ENCODE data around the gene COL6A6.
A peak's percentile ranks its signal among the peaks of the same experiment; 100 is the strongest.

The COL6A6 gene, protein sequence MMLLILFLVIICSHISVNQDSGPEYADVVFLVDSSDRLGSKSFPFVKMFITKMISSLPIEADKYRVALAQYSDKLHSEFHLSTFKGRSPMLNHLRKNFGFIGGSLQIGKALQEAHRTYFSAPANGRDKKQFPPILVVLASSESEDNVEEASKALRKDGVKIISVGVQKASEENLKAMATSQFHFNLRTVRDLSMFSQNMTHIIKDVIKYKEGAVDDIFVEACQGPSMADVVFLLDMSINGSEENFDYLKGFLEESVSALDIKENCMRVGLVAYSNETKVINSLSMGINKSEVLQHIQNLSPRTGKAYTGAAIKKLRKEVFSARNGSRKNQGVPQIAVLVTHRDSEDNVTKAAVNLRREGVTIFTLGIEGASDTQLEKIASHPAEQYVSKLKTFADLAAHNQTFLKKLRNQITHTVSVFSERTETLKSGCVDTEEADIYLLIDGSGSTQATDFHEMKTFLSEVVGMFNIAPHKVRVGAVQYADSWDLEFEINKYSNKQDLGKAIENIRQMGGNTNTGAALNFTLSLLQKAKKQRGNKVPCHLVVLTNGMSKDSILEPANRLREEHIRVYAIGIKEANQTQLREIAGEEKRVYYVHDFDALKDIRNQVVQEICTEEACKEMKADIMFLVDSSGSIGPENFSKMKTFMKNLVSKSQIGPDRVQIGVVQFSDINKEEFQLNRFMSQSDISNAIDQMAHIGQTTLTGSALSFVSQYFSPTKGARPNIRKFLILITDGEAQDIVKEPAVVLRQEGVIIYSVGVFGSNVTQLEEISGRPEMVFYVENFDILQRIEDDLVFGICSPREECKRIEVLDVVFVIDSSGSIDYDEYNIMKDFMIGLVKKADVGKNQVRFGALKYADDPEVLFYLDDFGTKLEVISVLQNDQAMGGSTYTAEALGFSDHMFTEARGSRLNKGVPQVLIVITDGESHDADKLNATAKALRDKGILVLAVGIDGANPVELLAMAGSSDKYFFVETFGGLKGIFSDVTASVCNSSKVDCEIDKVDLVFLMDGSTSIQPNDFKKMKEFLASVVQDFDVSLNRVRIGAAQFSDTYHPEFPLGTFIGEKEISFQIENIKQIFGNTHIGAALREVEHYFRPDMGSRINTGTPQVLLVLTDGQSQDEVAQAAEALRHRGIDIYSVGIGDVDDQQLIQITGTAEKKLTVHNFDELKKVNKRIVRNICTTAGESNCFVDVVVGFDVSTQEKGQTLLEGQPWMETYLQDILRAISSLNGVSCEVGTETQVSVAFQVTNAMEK (N-terminal part only)

DNA sequence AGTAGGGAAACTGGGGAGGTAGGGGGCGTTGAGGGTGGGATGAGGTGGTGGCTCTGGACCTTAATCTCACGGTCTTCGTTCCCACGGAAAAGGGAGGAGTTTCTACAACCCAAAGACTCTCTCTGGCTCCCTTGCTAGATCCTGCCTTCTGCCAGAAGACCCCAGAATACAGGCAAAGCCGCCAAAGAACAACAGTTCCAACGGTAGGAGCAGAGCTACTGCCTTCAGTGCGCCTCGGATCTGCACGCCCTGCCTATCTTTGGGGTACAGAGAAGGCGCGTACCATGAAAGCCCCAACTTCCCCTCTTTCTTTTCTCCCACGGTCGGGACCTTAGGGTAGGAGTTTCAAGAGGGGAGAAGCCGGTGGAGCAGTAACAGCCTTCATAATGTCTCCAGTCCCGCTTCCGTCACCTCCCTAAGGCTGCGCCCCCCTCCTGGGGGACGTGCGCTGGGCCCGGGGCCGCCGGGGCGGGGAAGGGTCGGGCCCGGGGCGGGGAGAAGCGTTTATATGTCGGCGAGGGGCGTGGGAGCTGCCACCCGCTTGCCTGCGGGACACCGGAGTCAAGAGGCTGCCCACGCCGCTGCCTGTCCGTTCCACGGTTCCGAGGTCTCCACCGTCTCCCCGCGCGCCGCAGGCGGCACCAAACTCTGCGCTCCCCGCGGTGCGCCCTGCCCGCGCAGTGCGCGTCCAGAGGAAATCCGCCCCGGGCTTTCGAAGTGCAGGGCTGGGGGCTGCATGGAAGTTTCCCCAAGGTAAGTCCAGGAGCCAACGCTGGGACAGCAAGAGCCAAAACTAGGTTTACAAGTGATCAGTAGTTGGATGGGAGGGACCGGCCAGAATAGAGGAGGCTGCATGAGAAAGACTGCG is at the start of gene COL6A6:
Gene COL6A6 (plus strand): TSS at position 533 of the 868 bp plus-strand sequence. CDS start 43,188 bp downstream, outside the sequence.
- no peak for DNase-seq (ENCODE audit: low read depth)

DNA sequence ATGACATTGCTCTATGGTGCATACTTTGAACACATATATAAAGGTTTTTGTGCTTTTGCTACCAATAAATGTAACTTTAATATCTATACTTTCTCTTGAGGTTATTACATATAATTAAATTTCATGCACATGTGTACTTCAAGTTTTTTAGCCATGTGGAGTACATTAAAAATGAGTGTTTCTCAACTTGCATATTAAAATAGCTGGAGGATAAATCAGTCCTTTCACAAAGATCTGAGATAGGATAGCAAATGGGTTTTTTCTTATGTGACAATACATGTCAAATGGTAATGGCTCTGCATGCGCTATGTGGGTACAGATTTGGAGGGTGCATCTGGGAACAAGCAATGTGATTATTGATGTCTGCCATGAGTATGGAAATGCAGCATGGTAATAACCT is 48.7 kb upstream of the COL6A6 start:
- DNase-seq (ENCODE audit: low read depth), result no peak

DNA sequence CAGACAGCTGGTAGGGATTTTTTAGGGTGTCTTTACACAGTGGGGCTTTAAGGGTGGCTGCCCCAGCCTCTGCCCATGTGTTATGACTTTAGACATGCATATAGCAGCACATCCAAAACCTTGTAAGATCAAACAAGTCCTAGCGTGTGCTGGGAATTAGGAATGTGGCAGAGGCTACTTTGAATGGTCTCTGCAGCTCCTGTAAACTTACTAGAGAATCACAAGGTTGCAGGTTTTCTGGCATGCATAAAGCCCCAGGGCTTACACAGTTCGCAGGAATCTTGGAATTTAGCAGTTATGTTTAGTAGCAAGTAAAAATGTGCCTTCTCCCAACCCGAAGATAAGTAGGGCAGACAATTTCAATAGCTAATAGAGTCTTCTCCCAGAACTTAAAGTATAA is 46.9 kb upstream of the COL6A6 start:
- DNase-seq (ENCODE audit: low read depth), result no peak

DNA sequence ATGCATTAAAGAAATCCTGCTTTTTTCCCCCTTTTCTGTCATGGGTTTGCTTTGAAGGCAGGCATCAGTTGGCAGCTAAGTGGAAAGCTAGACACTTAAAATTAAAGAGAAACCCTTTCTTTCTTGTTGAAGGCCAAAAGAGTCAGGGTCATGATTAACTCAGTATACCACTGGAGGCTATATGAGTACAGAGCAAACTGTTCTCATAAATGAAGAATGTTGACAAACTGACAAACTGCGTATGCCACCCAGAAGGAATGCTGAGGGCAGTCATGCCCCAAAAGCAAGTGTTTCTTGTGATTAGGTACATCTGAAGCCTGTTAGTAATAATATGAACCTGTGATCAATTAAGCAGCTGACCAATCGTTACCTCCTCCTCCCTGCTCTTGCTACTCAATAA is 43.6 kb upstream of the COL6A6 start:
- DNase-seq (ENCODE audit: low read depth), result no peak

DNA sequence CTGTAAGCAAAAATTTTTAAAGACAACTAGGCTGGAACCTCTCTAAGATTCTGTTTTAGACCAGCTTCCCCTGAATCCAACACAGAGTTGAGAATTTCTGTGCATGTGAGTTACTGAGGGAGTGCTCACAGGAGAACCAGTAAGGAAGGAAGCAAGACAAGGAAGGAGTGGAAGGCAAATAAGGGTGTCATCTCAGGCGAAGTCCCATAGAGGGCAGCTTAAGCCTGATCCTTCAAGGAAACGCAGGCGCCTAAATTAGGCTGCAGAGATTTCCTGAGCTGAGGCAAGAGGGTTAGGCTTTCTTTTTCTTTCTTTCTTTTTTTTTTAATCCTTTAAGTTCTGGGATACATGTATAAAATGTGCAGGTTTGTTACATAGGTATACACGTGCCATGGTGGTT is 36.2 kb upstream of the COL6A6 start:
- no peak for DNase-seq (ENCODE audit: low read depth)

DNA sequence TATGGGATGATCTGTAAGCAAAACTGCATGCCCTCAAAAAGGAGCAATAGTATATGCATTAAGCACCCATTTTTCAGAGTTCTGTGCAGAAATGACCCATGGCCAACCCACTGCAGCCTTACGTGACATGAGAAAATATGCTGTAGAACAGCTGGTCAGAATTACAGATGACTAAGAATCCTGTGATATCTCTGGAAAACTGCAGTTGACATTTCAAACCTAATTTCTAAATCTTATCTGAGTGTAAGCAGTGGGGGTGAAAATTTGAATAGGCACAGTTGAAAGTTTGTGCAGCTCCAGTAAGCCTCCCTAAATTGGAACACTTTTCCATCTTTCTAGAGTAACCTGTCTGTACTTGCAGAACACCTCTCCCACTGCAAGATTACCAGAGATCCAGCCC is 28.7 kb upstream of the COL6A6 start:
- no peak for DNase-seq (ENCODE audit: low read depth)

DNA sequence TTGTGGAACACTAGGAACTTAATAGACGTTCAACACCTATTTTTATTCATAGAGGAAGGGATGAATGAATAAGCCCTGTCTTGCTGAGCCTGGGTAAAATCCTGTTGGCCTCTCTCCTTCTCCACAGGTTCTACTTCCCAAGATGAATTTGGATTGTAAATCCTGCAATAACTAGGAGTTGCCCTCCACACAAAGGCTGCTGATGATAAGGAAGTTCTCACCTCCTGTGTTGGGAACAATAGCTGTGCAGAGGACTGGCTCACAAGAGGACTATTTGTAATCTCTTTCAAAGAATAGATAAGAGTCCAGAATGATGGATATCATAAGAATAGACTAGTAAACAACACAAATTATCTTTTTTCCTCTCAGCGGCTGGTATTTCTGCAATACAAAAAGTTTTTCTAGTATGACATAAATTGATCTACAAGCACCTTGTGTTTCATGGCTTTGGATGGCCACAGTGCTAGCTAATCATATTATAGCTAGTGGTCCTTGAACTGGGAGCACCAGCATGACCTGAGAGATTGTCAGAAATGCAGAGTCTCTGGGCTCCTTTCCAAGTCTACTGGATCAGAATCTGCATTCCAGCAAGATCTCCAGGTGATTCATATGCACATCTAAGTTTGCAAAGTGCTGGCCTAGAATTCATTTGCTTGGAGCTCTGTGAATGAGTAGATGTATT is 28.1 kb upstream of the COL6A6 start:
- DNase-seq (ENCODE audit: low read depth), result no peak

DNA sequence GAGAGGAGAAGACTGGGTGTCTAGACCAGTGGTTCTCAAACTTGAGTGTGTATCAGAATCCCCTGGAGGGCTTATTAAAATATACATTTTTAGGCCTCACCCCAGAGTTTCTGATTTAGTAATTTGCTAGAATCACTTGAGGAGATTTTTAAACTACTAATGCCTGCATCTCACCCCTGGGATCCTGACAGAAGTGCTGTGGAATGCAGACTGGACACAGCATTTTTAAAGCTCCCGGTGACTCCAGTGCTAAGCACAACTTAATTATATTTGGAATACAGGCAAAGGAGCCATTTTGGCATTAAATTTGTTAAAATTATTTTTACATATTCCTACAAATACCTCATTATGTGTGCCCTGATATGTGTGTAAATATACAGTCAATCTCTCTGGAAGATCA is 26.7 kb upstream of the COL6A6 start:
- DNase-seq (ENCODE audit: low read depth), result peak; percentile 5

DNA sequence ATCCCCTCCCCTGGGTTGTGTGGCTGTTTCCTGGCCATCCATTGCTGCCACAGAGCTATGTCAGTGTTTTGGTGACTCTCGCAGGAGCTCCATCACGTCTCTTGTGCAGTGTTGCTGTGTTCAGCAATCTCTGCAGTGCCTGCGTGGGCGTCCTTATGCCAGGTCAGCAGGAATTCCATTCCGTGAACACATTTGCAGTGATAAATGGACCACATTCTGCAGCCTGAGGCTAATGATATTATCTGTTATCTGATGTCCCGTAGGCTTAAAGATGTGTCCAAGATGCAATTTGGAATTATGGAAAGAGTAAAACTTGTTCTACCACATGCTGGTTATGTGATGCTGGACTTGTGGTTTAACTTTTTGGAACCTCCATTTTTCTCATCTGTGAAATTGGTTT is 25.5 kb upstream of the COL6A6 start:
- DNase-seq (ENCODE audit: low read depth), result no peak

DNA sequence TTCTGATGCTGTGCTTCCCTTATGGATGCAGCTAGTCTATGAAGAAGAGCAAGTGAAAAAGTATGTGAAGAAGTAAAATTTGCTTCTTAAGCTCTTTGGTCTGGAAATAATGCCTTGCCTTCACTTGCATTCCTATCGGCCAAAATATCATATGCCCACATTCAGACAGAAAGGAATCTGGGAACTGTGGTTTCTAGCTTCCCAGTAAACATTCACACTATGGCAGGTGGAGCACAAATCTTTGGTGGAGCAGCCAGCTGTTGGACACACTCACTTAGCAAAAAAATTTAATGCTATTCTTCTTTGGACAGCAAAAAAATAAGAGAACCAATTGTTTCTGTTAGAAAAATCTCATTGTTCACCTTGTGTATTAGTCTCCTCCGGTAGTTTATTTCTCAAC is 12.3 kb upstream of the COL6A6 start:
- no peak for DNase-seq (ENCODE audit: low read depth)

DNA sequence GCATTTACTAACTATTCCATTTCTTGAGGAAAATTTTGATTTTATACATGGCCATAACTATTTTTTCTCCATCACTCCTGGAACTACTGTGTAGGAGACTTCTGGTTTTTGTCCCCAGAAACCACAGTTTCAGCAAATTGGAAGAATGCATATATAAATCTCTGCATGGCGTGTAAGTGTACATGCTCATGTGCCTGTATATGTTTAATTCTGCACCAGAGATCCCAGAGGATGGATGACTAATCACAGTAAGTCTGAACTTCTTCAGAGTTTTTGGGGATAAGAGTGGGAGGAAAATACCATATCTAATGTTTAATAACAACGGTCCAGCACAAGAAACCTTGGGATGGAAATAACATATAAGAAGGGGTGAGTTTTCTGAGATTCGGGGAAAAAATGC is 10.9 kb upstream of the COL6A6 start:
- no peak for DNase-seq (ENCODE audit: low read depth)

DNA sequence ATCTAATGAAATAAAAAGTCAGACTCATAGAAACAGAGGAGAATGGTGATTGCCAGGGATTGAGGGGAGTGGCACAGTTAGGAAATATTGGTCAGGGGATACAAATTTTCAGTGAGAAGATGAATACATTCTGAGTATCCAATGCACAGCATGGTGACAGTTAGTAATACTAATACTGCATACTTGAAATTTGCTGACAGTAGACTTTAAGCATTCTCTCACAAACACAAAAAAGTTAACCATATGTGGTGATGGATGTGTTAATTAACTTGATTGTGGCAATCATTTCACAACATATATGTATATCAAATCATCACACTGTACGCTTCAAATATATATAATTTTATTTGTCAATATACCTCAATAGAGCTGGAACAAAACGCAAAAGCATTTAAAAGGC is 9.2 kb upstream of the COL6A6 start:
- no peak for DNase-seq (ENCODE audit: low read depth)

DNA sequence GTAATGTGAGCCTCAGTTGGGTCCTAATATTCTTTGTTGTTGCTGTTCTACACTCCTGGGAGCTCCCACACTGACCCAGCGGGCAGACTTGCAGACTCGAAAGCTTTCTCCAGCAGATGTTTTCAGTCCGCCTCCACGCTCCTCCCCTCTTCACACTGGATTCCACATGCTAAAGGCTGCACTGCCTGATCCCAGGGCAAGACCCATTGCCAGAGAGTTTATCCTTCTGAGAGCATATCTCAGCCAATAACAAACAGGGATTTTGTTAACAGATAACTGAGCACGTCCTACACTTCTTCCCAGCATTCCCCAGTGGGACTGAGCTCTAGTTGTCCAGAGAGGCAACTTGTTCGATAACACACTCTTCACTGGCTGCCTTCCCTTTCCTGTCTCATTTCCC is 8.0 kb upstream of the COL6A6 start:
- DNase-seq (ENCODE audit: low read depth), result no peak

DNA sequence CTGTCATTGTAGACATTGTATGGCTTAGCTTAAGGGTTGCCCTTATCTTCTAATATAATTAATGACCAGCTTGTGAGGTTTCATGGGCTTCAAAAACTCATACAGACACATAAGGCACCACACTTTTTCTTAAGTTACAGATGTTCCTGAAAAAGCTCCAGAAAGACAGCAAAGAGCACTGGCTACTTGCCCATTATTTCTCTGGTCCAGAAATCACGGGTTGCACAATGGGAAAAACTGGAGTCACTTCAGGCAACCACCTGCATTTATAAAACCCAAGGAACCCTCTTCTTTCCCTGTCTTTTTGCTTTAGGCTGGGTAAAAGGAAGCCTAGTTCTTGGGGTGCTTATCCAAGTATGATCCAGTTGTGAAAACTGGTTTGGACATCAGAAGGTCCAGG is 2.3 kb upstream of the COL6A6 start:
- no peak for DNase-seq (ENCODE audit: low read depth)

DNA sequence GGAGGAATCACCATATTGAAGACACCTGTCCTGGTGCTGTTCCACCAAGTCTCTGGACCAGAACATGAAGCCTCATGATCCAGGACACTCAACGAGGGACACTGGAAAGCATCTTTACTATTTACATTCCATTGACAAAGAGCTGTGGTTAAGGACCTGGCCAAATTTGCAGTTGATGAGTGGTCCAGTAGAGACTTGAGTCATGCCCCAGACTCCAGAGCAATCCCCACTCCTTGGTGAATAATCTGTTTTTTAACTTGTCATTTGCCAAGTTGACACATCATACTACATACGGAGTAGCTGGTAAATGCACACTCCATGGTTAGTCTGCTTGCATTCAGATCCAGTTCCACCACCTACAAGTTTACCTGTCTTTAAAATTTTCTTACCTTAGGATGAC is 1.2 kb upstream of the COL6A6 start:
- DNase-seq (ENCODE audit: low read depth), result no peak

DNA sequence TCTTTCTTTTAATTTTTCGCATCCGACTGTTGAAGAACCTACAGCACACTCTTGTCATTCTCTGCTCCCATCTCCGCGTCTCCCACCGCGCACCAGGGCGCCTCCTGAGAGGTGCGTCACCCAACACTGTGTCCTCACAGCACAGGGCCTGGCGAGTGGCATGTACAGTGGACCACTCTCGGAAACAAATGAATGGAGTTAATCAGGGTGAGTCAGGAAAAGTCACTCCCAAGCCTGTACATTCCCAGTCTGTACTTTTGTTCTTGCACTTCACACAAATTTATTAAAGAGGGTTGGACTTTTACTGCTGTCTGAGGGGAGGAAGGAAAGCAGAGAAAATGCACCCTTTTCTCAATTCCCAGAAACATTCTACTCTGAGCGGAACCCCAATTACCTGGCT is 625 bp downstream of the COL6A6 start:
- no peak for DNase-seq (ENCODE audit: low read depth)

DNA sequence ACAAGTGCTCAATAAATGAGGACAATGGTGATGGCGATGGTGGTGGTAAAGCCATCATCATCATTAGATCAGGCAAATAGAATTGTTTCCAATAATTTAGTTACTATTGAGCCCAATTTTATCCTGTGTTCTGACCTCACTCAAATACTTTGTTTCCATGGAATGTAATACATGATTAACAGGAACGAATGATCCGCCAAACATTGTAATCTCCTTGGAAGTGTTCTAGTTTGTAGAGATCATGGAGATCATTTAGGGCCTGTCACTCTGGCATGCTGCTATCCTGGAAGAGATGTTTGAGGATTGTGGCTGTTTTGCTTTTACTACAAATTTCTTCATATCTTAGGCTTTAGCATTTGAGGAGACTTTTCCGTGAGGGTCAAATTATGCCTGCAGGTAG is 2.8 kb downstream of the COL6A6 start:
- DNase-seq (ENCODE audit: low read depth), result no peak

DNA sequence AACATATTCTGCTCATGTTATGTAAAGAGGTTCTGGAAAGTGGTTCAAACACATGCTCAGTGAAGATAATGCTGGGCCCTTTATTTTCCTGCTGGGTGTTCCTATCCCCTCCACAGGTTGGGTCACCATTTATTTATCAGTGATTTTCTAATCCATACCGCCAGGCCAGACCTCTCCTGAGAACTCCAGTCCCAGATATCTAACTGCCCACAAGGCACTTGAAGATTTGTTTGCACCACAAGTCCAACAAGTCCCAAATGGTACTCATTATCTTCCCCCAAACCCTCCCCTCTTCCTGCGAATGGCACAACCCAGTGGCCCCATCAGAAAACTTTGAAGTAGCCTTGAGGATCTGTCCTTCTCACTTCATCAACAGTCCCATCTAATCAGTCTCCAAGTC is 5.4 kb downstream of the COL6A6 start:
- no peak for DNase-seq (ENCODE audit: low read depth)

DNA sequence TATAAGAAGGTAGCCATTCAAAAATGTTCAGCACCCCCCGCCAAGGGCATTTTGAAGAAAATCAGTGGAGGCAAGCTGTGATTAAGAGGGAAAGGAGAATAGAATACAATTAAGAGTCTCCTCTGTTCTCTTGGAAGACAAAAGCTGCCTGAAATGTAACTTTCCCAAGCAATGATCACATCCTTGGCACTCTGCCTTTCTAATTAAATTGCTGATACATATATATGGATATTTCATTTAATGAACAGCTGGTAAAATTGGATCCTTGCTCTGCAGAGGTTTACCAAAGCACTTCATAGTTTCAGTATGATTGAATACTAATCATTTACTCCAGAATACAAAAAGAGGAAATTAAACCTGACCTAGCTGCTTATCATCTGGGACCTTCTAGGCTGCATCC is 10.4 kb downstream of the COL6A6 start:
- no peak for DNase-seq (ENCODE audit: low read depth)

DNA sequence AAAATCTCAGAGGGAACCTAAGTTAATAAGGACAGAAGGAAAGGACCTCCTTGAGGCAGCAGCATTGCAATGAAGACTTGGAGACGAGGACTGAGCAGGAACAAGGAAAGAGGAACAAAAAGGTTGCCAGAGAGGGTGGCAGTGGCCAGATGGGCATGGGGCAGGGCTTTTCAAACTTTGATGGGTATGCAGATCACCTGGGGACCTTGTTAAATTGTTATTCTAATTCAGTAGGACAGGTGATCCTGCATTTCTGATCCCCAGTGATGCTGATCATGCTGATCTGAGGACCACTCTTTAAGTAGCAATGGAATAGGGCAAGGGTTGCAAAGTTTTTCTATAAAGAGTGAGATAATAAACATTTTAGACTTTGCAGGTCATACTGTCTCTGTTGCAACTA is 11.1 kb downstream of the COL6A6 start:
- DNase-seq (ENCODE audit: low read depth), result no peak

Data from HS-5 (cell line).